Jurkat, Clone E6-1 (cell line): ENCODE measurements around the gene SH3BP1.
A peak's percentile ranks its signal among the peaks of the same experiment; 100 is the strongest.

Experiments used
- DNase-seq: peaks from one replicate; pipeline ENCODE4 v3.0.0-alpha.2; 2011; ENCODE audit warnings: low read depth, low spot score
- H3K4me3 ChIP-seq: 2 replicates; pipeline ENCODE4 v1.5.1; 2011; ENCODE audit warnings: mild to moderate bottlenecking, low read length, control low read depth, moderate library complexity

SH3BP1 gene

GRCh38 chr22:37611207-37611606 lies 28.3 kb upstream of the SH3BP1 start:
- no peak overlapping the region for H3K4me3 ChIP-seq
- DNase-seq, result no peak

- no peak overlapping the region for H3K4me3 ChIP-seq
- DNase-seq, result no peak
These were observed 23.0 kb upstream of the SH3BP1 start for GRCh38 chr22:37616201-37617083.

DNA sequence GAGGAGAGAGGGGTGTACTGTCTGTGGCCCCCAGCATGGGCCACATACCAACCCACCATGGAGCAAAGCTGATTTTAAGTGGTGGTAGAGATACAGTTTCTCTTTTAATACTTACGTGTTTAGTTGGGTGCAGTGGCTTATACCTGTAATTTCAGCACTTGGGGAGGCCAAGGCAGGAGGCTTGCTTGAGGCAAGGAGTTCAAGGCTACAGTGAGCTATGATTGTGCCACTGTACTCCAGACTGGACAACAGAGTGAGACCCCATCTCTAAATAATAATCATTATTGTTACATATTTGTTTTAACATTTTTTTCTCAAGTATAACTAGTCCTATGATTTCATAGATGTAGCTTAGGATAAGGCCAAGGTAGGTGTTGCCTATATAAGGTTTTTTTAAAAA lies 22.0 kb upstream of the SH3BP1 start:
- DNase-seq, result no peak
- H3K4me3 ChIP-seq, result no peak overlapping the region

GRCh38 chr22:37618072-37618656 lies 21.3 kb upstream of the SH3BP1 start:
- no peak overlapping the region for H3K4me3 ChIP-seq
- DNase-seq, result no peak

DNA sequence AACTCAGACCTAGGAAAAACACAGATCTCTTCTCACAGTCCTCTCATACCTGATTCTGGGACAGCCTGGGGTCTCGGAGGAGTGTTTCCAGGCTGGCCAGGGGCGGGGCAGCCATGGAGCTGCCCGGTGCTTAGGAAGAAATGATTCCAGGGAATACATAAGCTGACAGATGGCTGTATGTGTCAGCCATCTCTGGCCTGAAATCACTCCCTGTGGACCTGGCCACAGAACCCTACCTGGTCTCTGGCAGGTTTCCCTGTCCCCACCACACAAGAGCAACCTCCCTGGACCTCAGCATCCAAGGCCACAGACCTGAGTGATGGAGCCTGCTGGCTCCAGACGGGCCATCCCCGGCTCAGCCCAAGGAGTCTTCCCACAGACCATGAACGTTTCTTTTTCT lies 20.8 kb upstream of the SH3BP1 start:
- DNase-seq, result no peak

DNA sequence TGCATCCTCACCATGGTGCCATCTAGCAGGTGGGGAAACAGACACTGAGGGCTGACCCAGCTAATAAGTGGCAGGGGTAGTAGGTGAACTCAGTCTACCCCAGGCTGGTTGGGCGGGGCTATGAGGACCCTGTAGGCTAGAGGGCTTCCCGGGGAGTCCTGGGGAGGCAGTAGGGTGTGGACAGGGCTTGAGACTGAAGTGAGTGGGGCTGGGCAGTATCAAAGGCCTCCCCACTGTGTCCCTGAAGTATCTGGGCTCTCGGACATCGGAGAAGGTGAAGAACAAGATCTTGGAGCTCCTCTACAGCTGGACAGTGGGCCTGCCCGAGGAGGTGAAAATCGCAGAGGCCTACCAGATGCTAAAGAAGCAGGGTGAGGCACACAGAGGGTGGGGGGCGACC lies 19.5 kb upstream of the SH3BP1 start:
- no peak for DNase-seq
- no peak overlapping the region for H3K4me3 ChIP-seq

More for the DNA sequence above, 20.8 kb upstream of the SH3BP1 start:
- no peak overlapping the region for H3K4me3 ChIP-seq

DNA sequence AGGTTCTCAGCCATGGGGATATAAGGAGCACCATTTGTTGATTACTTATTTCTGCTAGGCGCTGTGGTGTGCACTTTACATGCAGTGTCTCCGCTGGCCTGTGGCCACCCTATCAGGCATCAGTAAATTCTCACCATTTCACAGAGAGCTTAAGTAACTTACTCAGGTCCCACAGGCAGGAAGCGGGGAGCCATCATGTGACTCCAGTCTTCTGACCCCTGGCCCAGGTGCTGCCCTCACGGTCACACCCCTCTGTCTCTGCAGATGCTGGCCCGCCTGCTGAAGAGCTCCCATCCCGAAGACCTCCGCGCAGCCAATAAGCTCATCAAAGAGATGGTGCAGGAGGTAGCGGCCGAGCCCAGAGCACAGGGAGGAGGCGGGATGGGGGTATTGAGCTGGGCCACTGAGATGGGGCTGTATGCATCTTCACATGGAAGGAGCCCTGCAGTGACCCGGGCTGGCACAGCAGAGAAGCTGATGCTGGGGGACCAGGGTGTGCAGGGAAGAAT lies 18.1 kb upstream of the SH3BP1 start:
- DNase-seq, result no peak
- no peak overlapping the region for H3K4me3 ChIP-seq

DNA sequence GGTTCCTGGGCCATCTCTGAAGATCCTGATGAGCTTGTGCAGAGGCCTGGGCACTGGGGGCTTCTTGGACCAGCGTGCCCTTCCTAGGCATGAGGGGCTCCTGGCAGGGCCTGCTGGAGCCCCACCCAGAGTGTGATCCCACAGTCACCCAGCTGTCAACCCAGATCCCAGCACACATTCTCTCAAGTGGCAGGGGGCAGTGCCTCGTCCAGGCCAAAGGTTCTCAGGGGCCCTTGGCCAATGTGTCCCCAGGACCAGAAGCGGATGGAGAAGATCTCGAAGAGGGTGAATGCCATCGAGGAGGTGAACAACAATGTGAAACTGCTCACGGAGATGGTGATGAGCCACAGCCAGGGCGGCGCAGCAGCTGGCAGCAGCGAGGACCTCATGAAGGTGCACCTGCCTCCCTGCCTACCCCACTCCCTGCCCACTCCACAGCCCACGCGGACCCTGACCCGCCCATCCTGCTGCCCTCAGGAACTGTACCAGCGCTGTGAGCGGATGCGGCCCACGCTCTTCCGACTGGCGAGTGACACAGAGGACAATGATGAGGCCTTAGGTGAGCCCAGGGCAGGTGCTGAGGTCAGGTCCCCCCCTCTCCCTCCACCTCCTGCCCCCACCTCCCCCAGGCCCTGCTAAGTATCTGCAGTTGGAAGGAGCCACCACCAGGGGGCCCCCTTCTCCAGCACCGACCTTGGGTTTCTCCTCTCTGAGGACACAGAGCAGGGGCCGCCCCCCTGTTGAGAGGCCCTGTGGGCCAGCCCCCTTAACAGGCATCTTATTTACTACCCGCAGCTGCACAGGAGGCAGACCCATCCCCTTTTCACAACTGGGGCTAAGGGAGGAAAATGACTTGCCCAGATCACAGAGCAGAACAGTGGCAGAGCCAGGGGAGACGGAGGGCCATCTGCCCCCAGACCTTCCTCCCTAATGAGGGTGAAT lies 16.1 kb upstream of the SH3BP1 start:
- DNase-seq, result no peak

DNA sequence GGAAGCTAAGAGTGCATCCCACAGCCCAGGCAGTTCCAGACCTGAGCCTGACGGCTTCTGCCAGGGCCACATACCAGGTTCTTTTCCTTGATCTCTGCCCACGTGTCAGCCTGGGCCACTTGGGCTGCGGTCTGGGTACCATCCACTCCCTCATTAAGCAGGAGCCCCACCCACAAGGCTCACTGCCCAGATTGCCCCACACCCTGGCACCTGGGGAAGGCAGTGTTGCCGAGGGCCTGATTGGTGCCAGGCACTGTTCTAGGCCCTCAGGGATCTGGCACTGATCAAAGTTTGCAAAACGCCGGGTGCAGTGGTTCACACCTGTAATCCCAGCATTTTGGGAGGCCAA lies 15.5 kb upstream of the SH3BP1 start:
- no peak for DNase-seq
- no peak overlapping the region for H3K4me3 ChIP-seq

More for the DNA sequence above, 16.1 kb upstream of the SH3BP1 start:
- no peak overlapping the region for H3K4me3 ChIP-seq

- H3K4me3 ChIP-seq, result no peak overlapping the region
These were observed 14.6 kb upstream of the SH3BP1 start for GRCh38 chr22:37624876-37625275.

DNA sequence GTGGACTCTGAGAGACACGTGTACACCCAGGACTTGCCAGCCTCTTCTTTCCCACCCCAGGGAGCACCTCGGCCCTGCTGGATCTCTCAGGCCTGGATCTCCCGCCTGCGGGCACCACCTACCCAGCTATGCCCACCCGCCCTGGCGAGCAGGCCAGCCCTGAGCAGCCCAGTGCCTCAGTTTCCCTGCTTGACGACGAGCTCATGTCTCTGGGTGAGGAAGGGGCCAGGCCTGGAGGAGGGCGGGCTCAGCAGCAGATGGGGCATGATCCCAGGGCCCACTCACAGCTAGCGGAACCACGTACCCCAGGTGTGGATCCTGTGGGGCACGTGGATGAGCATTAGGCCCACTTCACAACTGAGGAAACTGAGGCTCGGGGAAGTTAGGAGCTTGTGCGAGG lies 13.7 kb upstream of the SH3BP1 start:
- H3K4me3 ChIP-seq, result no peak overlapping the region
- no peak for DNase-seq

More at GRCh38 chr22:37624876-37625275, 14.6 kb upstream of the SH3BP1 start:
- no peak for DNase-seq

DNA sequence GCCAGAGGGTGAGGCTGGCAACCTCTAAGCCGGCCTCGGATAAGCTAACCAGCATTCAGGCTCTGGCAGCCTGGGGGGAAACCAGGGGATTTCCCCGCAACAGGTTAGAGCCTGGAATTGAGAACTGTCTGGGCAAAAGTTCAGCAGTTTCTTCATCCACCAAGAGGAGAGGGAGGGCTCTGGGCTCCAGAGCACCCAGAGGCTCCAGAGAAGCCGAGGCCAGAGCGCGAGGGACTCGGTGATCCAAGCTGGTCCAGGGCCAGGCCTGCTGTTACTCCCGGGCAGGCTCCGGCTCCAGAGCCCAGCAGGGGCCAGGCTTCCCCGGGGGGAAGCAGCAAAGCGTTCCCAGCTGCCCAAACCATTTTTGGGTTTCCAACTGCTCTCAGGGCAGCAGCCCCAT lies 13.3 kb upstream of the SH3BP1 start:
- no peak for DNase-seq

GRCh38 chr22:37626556-37627075 lies 12.9 kb upstream of the SH3BP1 start:
- no peak overlapping the region for H3K4me3 ChIP-seq
- no peak for DNase-seq

More for the DNA sequence above, 13.3 kb upstream of the SH3BP1 start:
- H3K4me3 ChIP-seq, result no peak overlapping the region

GRCh38 chr22:37627121-37627520 lies 12.3 kb upstream of the SH3BP1 start:
- peak overlapping the region; percentile 30 for H3K4me3 ChIP-seq
- DNase-seq, result no peak

DNA sequence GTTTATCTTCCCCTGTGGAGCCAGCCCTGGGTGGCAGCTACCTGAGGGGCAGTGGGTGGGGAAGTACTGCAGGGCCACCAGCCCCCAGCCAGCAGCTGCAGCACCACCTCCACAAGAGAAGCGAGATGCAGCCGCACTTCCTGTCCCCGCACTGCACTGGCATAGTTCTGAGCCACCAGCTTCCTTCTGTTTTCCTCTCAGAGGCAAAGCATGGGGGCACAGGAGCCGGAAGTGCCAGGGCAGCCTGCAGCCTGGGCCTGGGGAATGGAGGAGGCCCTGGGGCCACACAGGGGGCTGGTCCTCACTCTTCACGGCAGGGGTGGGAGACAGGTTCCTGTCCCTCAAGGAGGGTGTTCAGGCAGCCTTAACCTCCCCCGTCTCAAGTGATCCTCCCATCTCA lies 11.9 kb upstream of the SH3BP1 start:
- DNase-seq, result peak; percentile 86
- peak overlapping the region; percentile 30 for H3K4me3 ChIP-seq

- no peak overlapping the region for H3K4me3 ChIP-seq
- DNase-seq, result no peak
These were observed 10.6 kb upstream of the SH3BP1 start for GRCh38 chr22:37628830-37629229.

DNA sequence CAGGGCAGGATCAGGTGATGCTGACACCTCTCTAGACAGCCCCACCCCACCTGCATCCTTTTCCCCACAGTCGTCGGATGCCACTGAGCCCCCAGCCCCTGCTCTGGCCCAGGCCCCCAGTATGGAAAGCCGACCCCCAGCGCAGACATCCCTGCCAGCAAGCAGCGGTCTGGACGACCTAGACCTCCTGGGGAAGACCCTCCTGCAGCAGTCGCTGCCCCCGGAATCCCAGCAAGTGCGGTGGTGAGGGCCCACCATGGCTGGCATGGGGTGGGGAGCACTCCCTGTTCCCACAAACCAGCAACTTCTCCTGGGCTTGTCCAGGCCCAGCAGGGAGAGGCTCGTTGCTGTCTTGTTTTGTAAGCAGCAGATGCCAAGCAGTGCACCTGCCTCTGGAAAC lies 9.5 kb upstream of the SH3BP1 start:
- no peak for DNase-seq

GRCh38 chr22:37630839-37631435 lies 8.5 kb upstream of the SH3BP1 start:
- DNase-seq, result no peak
- H3K4me3 ChIP-seq, result no peak overlapping the region

More for the DNA sequence above, 9.5 kb upstream of the SH3BP1 start:
- H3K4me3 ChIP-seq, result no peak overlapping the region
